ENCODE measurements around the gene MYO5A.
A peak's percentile ranks its signal among the peaks of the same experiment; 100 is the strongest.
"Not testable (repeated sequence)": the region's sequence is repeated elsewhere in the genome, so short reads cannot be mapped to it uniquely, and the experiment has no call there.

Gene MYO5A

GRCh38 chr15:52528564-52529340 is at the start of gene MYO5A:
MYO5A (minus strand) TSS chr15:52528880; CDS start chr15:52528806, 74 bp downstream.
- DNase-seq: peak; percentile 3 to 54

DNA sequence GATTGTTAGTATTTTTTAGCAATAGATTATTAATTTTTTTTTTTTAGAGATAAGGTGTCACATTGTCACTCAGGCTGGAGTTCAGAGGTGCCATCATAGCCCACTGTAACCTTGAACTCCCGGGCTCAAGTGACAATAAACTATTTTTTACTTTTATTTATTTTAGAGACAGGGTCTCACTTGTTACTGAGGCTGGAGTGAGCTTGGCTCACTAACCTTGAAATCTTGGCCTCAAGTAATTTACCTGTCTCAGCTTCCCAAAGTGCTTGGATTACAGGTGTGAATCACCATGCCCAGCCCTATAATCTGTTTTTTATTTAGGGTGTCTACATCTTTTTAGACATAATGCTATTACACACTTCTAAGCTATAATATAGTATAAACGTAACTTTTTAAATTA is 48.0 kb upstream of the MYO5A start:
- no peak for DNase-seq

- DNase-seq: not testable (repeated sequence)
Measured at GRCh38 chr15:52575573-52575972, 46.9 kb upstream of the MYO5A start.

DNA sequence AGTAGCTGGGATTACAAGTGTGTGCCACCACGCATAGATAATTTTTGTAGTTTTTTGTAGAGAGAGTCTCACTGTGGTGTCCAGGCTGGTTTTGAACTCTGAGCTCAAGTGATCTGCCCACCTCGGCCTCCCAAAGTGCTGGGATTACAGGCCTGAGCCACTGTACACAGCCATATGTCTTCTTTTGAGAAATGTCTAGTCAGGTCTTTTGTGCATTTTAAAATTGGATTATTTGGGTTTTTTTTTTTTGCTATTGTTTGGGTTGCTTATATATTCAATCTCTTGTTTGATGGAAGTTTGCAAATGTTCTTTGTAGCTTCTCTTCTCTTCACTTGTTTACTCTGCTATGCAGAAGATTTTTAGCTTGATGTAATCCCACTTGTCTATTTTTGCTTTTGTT is 46.4 kb upstream of the MYO5A start:
- DNase-seq: no peak

GRCh38 chr15:52574623-52575022 is 45.9 kb upstream of the MYO5A start:
- not testable (repeated sequence) for DNase-seq

- DNase-seq: peak; percentile 16 to 82
Measured at GRCh38 chr15:52568601-52569585, 40.2 kb upstream of the MYO5A start, which contains the start of gene ARPP19. ARPP19 (minus strand) TSS chr15:52569030; CDS start chr15:52568892, 138 bp downstream.

DNA sequence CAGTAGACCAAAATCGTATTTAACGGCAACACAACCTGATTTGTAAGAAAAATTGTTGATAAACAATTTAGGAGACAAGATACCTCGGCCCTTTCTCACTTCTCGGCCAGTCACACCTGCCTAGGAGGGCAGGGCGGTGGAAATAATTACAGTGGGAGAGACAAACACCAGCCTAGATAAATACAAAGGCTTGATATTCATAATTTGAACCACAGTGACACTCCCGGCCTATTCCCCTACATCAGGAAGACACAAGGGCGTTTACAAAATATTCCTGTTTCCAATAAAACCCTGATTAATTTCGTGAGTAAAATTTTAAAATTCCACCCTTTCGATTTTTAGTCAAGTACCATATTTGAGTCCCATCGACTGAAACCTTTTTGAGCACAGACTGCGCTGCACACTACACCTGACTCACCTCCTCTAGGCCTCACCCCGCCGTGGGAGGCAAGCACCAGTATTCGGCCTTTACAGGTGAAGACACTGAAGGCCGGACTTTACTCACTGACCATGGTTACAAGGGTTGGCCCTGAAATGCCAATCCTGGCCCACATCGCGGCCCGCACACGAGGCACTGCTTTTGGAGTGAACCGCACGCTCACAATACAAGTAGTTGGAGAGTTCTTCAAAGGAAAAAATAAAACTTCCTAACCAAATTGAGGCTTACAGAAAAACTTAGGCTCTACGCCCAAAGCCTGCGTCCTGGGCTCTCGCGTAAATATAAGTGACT is 39.4 kb upstream of the MYO5A start:
- DNase-seq: no peak

DNA sequence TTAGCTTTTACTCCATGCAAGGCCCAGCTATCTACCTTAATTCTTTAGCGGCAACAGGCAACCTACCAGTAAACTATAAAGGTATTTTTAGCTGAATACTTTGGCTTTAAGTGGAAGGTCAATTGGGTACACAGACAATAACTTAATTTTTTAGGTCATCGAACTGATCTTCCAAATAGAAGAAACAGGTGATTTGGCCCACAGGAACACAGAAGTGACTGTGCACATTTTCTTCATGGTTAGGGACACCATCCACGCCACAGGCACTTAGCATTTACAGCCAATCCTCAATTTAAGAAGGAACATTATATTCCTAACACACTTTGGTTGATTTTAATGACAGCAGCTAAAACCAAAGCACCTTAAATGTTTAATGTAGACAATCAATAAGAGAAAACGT is 38.2 kb upstream of the MYO5A start:
- DNase-seq: no peak

DNA sequence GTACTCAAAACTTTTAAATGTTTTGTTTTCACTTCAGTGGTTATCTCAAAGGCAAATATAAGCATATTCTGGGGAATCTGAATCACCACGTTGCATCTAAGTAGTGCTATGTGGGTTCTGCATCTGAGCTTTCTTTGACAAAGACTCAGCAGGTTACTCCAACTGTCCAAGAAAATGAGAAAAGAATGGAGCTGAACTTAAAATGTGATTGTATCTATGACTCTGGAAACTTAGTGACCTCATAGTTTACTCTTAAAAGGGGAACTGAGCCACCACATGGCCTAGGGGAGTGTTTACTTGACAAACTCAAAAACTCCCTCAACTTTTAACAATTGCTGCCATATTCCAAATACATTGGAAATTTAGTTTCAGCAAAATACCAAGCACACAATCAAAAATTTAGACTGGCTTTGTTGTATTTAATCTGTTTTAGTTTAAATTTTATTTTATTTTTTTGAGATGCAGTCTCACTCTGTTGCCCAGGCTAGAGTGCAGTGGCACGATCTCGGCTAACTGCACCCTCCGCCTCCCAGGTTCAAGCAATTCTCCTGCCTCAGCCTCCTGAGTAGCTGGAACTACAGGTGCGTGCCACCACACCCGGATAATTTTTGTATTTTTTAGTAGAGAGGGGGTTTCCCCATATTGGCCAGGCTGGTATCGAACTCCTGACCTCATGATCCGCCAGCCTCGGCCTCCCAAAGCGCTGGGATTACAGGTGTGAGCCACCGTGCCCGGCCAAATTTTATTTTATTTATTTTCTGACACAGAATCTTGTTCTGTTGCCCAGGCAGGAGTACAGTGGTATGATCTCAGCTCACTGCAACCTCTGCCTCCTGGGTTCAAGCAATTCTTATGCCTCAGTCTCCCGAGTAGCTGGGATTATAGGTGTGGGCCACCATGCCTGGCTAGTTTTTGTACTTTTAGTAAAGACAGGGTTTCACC is 37.0 kb upstream of the MYO5A start:
- not testable (repeated sequence) for DNase-seq

DNA sequence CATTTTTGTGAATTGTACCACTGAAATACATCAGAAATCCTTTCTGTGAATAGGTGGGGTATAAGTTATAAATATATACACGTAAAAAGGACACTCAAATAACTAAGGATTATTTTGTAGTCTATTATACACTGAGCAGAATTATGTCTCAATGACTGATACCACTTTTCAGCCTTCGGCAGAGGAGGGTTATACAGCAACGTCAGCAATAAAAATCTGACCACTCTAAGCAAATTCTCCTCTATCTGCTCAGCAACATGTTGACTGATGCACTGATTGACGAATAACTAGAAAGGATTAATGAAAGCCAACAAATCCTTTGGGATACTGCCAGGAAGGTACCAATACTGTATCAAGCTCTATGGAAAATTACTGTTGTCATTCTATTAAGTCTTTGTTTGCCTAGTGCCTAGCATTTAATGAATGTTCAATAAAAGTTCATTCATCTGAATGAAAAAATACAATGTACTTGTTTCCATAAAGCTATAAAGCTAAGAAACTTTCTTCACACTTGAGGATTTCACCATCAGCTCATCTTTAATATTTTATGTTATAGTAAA is 34.9 kb upstream of the MYO5A start:
- DNase-seq: no peak

- DNase-seq: no peak
Measured at GRCh38 chr15:52559575-52559974, 30.9 kb upstream of the MYO5A start.

- DNase-seq: no peak
Measured at GRCh38 chr15:52559022-52559421, 30.3 kb upstream of the MYO5A start.

- no peak for DNase-seq
Measured at GRCh38 chr15:52558196-52558595, 29.5 kb upstream of the MYO5A start.

- DNase-seq: no peak
Measured at GRCh38 chr15:52557274-52557641, 28.6 kb upstream of the MYO5A start.

DNA sequence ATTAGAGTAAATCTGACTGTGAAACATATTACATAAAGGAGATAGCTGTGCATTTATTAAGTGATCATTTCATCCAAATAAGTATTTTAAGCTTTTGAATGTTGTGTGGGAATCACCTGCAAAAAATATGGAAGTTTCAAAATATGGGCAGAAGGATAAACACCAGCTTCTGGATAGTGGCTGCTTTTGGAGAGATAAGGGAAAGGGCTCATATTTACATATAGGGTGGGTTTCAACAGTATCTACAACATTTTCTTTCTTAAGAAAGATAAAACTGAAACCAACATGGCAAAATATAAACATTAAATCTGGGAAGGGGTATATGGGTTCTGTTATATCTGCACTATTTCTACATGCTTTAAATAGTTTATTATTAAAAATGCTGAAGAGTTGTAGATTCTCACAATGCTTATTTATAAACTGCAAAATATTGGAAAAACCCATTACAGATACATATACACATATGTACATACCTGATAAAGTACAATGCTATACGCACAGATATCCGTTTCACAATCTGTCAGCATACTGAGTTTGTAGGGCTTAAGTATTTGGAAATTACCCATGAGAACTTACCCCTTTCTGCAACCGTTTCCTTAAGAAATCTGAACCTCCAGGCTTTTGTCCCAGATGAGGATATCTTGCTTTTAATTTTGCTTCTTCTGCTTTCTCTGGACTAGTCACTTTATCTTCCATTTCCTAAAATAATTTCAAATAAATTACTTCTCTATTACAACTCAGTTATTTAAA is 28.0 kb upstream of the MYO5A start:
- DNase-seq: no peak

DNA sequence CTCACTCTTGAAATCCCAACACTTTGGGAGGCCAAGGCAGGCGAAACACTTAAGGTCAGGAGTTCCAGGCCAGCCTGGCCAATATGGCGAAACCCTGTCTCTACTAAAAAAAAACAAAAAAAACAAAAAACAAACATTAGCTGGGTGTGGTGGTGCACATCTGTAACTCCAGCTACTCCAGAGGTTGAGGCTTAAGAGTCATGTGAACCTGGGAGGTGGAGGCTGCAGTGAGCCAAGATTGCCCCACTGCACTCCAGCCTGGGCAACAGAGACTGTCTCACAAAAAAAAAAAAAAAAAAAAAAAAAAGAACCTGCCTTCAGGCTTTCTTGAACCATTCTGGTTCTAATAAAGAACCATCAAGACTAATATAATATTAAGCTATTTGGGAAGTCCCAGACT is 23.6 kb upstream of the MYO5A start:
- DNase-seq: no peak

- DNase-seq: no peak
Measured at GRCh38 chr15:52551762-52552161, 23.1 kb upstream of the MYO5A start.

GRCh38 chr15:52551186-52551585 is 22.5 kb upstream of the MYO5A start:
- not testable (repeated sequence) for DNase-seq

DNA sequence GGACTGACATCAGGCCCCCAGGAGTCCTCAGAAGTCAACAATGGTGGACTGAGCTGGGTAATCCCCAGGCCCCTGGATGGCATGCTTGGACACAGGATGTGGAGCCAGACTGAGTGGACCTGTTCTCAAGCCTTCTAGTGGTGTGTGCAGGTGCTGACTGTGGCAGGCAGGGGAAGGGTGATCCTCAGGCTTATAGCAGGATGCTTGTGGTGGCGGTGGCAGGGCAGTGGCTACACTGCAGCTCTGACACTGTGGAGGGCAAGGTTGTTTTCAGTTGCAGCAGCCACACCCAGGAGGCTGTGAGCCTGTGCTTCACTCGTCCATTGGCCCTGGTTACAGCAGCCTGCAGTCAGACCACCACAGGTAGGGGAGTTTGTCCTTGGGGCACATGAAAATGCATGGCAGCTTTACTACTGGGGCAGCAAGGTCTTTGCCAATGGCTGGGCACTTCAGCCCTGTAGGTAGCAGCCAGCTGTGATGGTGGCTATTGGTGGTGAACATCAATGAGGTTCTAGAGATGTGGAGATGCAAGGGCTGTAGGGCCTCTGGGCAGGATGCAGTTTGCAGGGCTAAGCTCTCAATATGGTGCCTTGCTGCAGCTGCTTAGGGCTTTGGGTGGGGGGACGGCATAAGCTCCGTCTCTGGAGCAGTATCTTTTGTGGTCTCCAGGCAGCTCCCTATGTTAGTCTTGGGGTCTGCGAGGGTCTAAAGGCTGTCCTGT is 17.5 kb upstream of the MYO5A start:
- no peak for DNase-seq
